ENCODE results near the gene FN1. TPM values are rescaled to one million over a fixed set of nuclear protein-coding genes. Genes with fewer than 3 reads are reported as not detected.

FN1 gene
- total RNA-seq, 2 donors from 2014 or later: 245 to 775 TPM

GRCh38 chr2:215447673-215448081 lies 11.8 kb upstream of the FN1 start:
- ATAC-seq: no peak
- no peak for DNase-seq
- intact Hi-C loops (cut with DNase I): no loop called here

DNA sequence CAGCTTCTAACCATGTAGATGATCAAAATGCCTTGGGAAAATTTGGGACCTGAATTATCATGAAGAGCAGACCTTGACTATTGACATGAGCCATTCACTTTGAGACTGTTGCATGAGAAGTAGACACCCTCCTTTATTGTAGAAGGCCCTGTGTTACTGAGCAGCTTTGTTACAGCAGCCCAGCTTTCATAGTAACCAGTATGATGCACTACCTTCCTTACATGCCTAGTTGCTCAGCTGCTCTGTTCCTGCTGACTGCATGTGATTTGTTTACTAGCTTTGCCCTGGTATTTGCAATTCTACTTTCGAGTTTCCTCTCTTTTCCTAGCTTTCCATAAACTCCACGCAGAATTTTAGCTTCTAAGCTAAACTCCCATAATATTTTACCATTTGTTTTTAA lies 11.2 kb upstream of the FN1 start:
- no peak for ATAC-seq
- no peak for DNase-seq
- intact Hi-C loops (cut with DNase I): no loop called here

DNA sequence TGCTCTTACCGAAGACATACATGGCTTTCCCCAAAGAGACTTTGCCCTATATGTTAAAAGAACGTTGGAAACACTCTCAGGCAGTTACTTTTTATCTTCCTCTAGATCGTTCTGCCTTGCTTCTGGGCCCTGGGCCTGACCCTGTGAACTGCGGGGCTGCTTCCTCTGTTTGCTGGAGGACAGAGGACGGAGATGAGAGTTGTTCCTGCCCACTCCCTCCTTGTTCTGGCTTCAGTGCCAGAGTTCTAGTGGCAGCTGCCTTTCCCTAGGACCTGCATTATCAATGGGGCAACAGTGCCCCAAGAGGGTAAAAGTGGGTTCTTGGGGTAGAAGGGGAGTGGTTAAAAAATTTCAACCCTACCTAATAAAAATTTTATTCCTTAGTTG lies 6.5 kb upstream of the FN1 start:
- intact Hi-C loops (cut with DNase I): no loop called here
- no peak for DNase-seq
- no peak for ATAC-seq

GRCh38 chr2:215441560-215442400 lies 5.9 kb upstream of the FN1 start:
- ATAC-seq: no peak
- intact Hi-C loops (cut with DNase I): no loop called here

GRCh38 chr2:215439980-215440512 lies 4.2 kb upstream of the FN1 start:
- no peak for DNase-seq
- intact Hi-C loops (cut with DNase I): no loop called here
- ATAC-seq: no peak

More at GRCh38 chr2:215441560-215442400, 5.9 kb upstream of the FN1 start:
- no peak for DNase-seq

DNA sequence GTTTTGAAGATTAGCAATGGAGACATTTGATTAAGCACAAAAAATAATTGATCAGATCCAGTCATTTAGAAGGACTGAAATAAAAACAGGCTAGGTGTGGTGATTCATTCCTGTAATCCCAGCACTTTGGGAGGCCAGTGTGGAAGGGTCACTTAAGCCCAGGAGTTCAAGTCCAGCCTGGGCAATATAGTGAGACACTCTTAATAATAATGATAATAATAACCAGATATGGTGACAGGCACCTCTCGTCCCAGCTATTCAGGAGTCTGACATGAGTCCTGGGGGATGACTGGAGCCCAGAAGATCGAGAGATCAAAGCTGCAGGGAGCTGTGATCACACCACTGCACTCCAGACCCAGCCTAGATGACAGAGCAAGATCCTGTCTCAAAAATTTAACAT lies 3.5 kb upstream of the FN1 start:
- intact Hi-C loops (cut with DNase I): no loop called here
- no peak for ATAC-seq
- DNase-seq: no peak

GRCh38 chr2:215437614-215438013 lies 1.7 kb upstream of the FN1 start:
- DNase-seq (no peak), ATAC-seq (no peak)
- intact Hi-C loops (cut with DNase I): no loop called here

GRCh38 chr2:215436705-215437565 lies 1.1 kb upstream of the FN1 start:
- intact Hi-C loops (cut with DNase I): no loop called here
- peak; percentile 54 for DNase-seq
- peak in 1 of 2 donors; percentile 11 for ATAC-seq

DNA sequence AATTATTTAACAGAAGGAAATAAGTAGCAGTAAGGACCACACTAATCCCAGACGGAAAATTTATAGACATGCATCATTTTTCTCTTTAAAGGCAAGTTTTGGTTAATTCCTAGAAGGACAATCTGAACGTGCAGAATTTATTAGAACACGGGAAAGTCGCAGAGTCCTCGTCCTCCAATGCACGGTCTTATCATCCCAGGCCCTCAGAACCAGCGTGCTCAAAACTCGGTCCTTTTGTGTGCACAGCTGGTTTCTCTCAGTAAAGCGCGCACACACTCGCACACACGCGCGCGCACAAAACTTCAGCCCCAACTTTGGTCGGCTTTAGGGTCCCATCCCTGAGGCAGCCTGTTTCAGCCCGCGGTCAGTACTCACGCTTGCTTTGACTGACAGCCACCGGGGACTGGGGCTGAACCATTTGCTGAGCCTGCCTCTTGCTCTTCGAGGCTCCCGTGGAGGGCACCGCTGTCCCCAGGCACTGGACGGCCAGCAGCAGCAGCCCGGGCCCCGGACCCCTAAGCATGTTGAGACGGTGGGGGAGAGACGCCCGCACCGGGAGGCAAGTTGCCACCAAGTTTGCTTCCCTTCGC lies 493 bp downstream of the FN1 start:
- DNase-seq: peak; percentile 41
- peak; percentile 24 to 30 for ATAC-seq
- intact Hi-C loops (cut with DNase I): no loop called here

GRCh38 chr2:215434447-215435279 lies 1.2 kb downstream of the FN1 start:
- DNase-seq (no peak), ATAC-seq (no peak)
- intact Hi-C loops (cut with DNase I): no loop called here

DNA sequence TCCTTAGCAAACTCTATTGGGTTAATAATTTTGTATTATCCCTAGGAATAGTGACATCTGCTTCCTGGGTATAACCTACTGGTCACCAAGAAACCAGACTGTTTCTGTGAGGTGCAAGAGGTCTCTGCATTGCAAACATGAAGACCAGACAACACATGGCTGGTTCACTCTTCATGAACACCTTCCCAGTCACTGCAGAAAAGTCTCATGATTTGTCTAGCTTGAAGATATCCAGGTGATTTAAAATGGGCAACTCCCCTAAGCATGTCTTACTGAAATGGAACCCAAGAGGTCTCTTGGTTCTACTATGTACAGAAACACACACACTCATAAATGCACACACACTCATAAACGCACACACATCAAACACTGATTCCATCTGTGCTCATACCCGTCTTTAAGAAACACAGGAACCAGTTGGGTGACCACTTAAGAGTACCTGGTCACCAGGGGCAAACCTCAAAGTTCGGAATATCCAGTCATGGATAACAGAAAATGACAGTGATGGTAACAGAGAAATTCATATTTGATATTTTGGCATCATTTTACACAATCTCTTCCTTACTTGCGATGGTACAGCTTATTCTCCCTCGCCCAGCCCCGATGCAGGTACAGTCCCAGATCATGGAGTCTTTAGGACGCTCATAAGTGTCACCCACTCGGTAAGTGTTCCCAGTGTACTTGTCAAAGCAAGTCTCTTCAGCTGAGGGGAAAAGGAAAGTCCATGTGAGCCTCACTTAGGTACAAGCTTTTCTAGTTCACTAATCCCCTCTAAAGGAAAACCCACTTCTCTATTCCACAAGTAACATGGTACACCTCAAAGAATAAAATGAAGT lies 2.9 kb downstream of the FN1 start:
- ATAC-seq (no peak), DNase-seq (no peak)
- intact Hi-C loops (cut with DNase I): no loop called here

GRCh38 chr2:215431778-215432758 lies 3.8 kb downstream of the FN1 start:
- intact Hi-C loops (cut with DNase I): no loop called here
- ATAC-seq: no peak
- no peak for DNase-seq

- intact Hi-C loops (cut with DNase I): no loop called here
- no peak for ATAC-seq
- DNase-seq: no peak
Observed at GRCh38 chr2:215431290-215431689, 4.6 kb downstream of the FN1 start.

DNA sequence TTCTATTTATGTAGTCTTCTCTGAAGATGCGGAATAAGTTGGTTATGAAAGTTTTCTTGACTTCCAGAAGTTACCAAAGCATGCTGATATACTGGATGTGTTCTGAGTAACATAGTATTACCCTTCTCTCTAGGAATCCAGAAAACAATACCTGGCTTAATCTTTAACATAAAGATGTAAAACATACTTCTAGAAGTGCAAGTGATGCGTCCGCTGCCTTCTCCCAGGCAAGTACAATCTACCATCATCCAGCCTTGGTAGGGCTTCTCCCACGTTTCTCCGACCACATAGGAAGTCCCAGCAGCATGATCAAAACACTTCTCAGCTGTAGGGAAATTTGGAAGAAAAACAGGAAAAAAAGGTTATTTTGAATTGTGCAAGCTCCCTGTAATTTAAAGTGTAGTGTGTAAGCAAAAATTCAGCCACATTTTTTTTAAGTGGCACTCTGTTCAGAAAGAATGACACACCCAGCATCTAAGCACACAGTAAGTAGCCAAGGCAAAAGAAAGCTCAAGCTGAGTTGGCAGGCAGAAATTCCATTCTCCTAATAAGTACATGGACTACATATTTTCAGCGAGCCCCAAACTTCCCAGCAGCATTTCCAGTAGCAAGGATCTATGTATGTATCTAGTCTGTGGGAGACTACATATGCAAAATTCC lies 5.2 kb downstream of the FN1 start:
- ATAC-seq: no peak
- no peak for DNase-seq
- intact Hi-C loops (cut with DNase I): no loop called here

DNA sequence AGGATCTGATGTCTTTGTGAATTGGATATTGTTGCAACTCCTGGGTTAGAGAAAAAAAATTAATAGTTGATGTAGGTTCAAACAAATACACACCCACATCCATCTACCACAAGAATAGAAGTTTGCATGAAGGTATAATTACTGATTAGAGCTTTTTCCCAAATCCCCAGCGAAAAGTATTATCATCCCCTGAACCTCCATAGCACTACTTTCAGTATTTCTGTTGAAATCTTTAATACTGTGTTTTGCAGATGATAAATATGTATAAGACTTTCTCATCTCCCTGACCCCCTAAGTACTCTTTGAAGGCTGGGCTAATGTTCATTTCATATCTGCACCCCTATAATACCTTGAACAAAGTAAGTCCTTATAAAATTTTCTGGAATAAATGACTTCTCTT lies 6.4 kb downstream of the FN1 start:
- no peak for ATAC-seq
- no peak for DNase-seq
- intact Hi-C loops (cut with DNase I): no loop called here
